IMR-90 (cell line): ENCODE data around the gene RIMS4. TPM values are rescaled to one million over a fixed set of nuclear protein-coding genes. Genes with fewer than 3 reads are reported as not detected.
A peak's percentile ranks its signal among the peaks of the same experiment; 100 is the strongest.

Source experiments
- ATAC-seq: fragments of 200-7000 bp; cut with Tn5 transposase; 2 replicates; pipeline ENCODE4 v1.9.1; 2020; ENCODE audit warnings: low read depth, mild to moderate bottlenecking, moderate library complexity
- BruUV-seq: library from RNA; stranded (reverse); fragments of 400-500 nt; replicated peaks from 2 replicates; lab custom pipeline; 2021; lab: Mats Ljungman, UMichigan
- CTCF ChIA-PET: fragments of 300-600 bp; formaldehyde crosslinking; extraction: SDS; loops from one replicate; lab custom pipeline; 2021; ENCODE audit warnings: antibody characterized with exemption; lab: Yijun Ruan, JAX
- POLR2A ChIA-PET: fragments of 300-600 bp; sonication (Branson Sonifier 250); formaldehyde crosslinking; loops from one replicate; lab custom pipeline; 2022; ENCODE audit warnings: antibody characterized with exemption; ENCODE audit not compliant: unreplicated experiment; lab: Charles Lee
- DNase-seq: peaks from one replicate; pipeline ENCODE4 v3.0.0; 2013
- H2AFZ ChIP-seq: replicated peaks from 2 replicates; pipeline ENCODE3; 2013; ENCODE audit warnings: low read length, mild to moderate bottlenecking; ENCODE audit not compliant: poor library complexity
- H2AK5ac ChIP-seq: 2 replicates; pipeline ENCODE4 v1.6.1; 2013; ENCODE audit warnings: low read depth, low read length, inconsistent platforms
- H2AK9ac ChIP-seq: replicated peaks from 2 replicates; pipeline ENCODE3; 2013; ENCODE audit warnings: mild to moderate bottlenecking, low read depth, low read length, moderate library complexity; ENCODE audit not compliant: poor library complexity
- H2BK120ac ChIP-seq: 2 replicates; pipeline ENCODE4 v1.6.1; 2013; ENCODE audit warnings: low read depth, low read length, inconsistent platforms
- H2BK15ac ChIP-seq: 3 replicates; pipeline ENCODE4 v1.6.1; 2013; ENCODE audit warnings: low read depth, low read length, inconsistent platforms
- H2BK20ac ChIP-seq: 2 replicates; pipeline ENCODE4 v1.6.1; 2013; ENCODE audit warnings: low read depth, mild to moderate bottlenecking, inconsistent platforms, low read length, moderate library complexity
- H2BK5ac ChIP-seq: 2 replicates; pipeline ENCODE4 v1.6.1; 2013; ENCODE audit warnings: mild to moderate bottlenecking, low read depth, low read length, inconsistent platforms; ENCODE audit not compliant: poor library complexity, severe bottlenecking
- H3K14ac ChIP-seq: replicated peaks from 2 replicates; pipeline ENCODE4 v1.6.1; 2013; ENCODE audit warnings: low read depth, low read length, inconsistent platforms
- H3K18ac ChIP-seq: 2 replicates; pipeline ENCODE4 v1.6.1; 2013; ENCODE audit warnings: low read depth, low read length, control low read depth
- H3K23ac ChIP-seq: 2 replicates; pipeline ENCODE4 v1.6.1; 2013; ENCODE audit warnings: low read depth, low read length, inconsistent platforms
- H3K27ac ChIP-seq: 2 replicates; pipeline ENCODE4 v1.5.1; 2013; ENCODE audit warnings: mild to moderate bottlenecking, control low read depth, low read length; ENCODE audit not compliant: insufficient read depth
- H3K27me3 ChIP-seq: 2 replicates; pipeline ENCODE4 v1.6.1; 2013; ENCODE audit warnings: low read length; ENCODE audit not compliant: control insufficient read depth, insufficient read depth
- H3K36me3 ChIP-seq: 2 replicates; pipeline ENCODE4 v1.6.1; 2013; ENCODE audit warnings: low read length, mixed read lengths; ENCODE audit not compliant: control insufficient read depth, insufficient read depth
- H3K4ac ChIP-seq: 2 replicates; pipeline ENCODE4 v1.6.1; 2013; ENCODE audit warnings: low read depth, low read length, inconsistent platforms
- H3K4me1 ChIP-seq: 2 replicates; pipeline ENCODE4 v1.6.1; 2013; ENCODE audit warnings: low read length, mixed read lengths; ENCODE audit not compliant: control insufficient read depth, insufficient read depth
- H3K4me2 ChIP-seq: 2 replicates; pipeline ENCODE4 v1.6.1; 2013; ENCODE audit warnings: low read depth, mild to moderate bottlenecking, control low read depth, low read length, moderate library complexity
- H3K4me3 ChIP-seq: 2 replicates; pipeline ENCODE4 v1.5.1; 2013; ENCODE audit warnings: low read depth, mild to moderate bottlenecking, control low read depth, low read length, moderate library complexity; ENCODE audit not compliant: insufficient read depth
- H3K56ac ChIP-seq: 2 replicates; pipeline ENCODE4 v1.6.1; 2013; ENCODE audit warnings: low read length, inconsistent platforms; ENCODE audit not compliant: insufficient read depth; ENCODE audit errors: extremely low read depth
- H3K79me1 ChIP-seq, 2 experiments: 2 replicates each; pipeline ENCODE4 v1.6.1; 2013; ENCODE audit warnings: low read length in 2 of 2, inconsistent platforms in 1 of 2, low read depth in 1 of 2
- H3K9ac ChIP-seq: 2 replicates; pipeline ENCODE4 v1.6.1; 2013; ENCODE audit warnings: low read depth, low read length, control low read depth
- H3K9me1 ChIP-seq: 2 replicates; pipeline ENCODE4 v1.6.1; 2013; ENCODE audit warnings: low read length, inconsistent platforms; ENCODE audit not compliant: insufficient read depth
- H3K9me3 ChIP-seq: 2 replicates; pipeline ENCODE4 v1.6.1; 2013; ENCODE audit warnings: low read length; ENCODE audit not compliant: control insufficient read depth, insufficient read depth
- H4K20me1 ChIP-seq: 2 replicates; pipeline ENCODE4 v1.6.1; 2013; ENCODE audit warnings: low read length, inconsistent platforms; ENCODE audit not compliant: insufficient read depth
- H4K5ac ChIP-seq: 2 replicates; pipeline ENCODE4 v1.6.1; 2013; ENCODE audit warnings: mild to moderate bottlenecking, low read depth, low read length, control low read depth
- H4K8ac ChIP-seq, 2 experiments: 2 replicates each; pipeline ENCODE4 v1.6.1; 2013; ENCODE audit warnings: low read depth in 2 of 2, low read length in 2 of 2, control low read depth in 1 of 2, inconsistent platforms in 1 of 2
- H4K91ac ChIP-seq: 2 replicates; pipeline ENCODE4 v1.6.1; 2013; ENCODE audit warnings: low read depth, low read length, inconsistent platforms; ENCODE audit not compliant: insufficient read depth
- CEBPB ChIP-seq: IDR thresholded peaks from 2 replicates; pipeline ENCODE4 v1.6.1; 2012; ENCODE audit warnings: low read depth, low read length, improper control_type of control experiment
- CHD1 ChIP-seq: IDR thresholded peaks from 2 replicates; pipeline ENCODE4 v1.6.1; 2012; ENCODE audit warnings: low read depth, low read length, improper control_type of control experiment
- ELK1 ChIP-seq: fragments of 150-350 bp; IDR thresholded peaks from 2 replicates; pipeline ENCODE4 v1.6.1; 2016; ENCODE audit warnings: low read depth, mild to moderate bottlenecking, low read length, moderate library complexity, borderline replicate concordance
- MAFK ChIP-seq: IDR thresholded peaks from 2 replicates; pipeline ENCODE4 v1.6.1; 2012; ENCODE audit warnings: low read depth, low read length, improper control_type of control experiment
- MAZ ChIP-seq: IDR thresholded peaks from 2 replicates; pipeline ENCODE4 v1.6.1; 2012; ENCODE audit warnings: low read depth, mild to moderate bottlenecking, low read length, improper control_type of control experiment, moderate library complexity, borderline replicate concordance
- RAD21 ChIP-seq: IDR thresholded peaks from 2 replicates; pipeline ENCODE4 v1.6.1; 2012; ENCODE audit warnings: low read length, improper control_type of control experiment
- RCOR1 ChIP-seq: IDR thresholded peaks from 2 replicates; pipeline ENCODE4 v1.6.1; 2012; ENCODE audit warnings: mild to moderate bottlenecking, low read length, improper control_type of control experiment; ENCODE audit not compliant: insufficient replicate concordance
- RFX5 ChIP-seq: IDR thresholded peaks from 2 replicates; pipeline ENCODE4 v1.8.0; 2012; ENCODE audit warnings: low read depth, mild to moderate bottlenecking, low read length, moderate library complexity
- SMC3 ChIP-seq: fragments of 150-350 bp; IDR thresholded peaks from 2 replicates; pipeline ENCODE4 v1.6.1; 2016; ENCODE audit warnings: low read depth, mild to moderate bottlenecking, antibody characterized with exemption, low read length, moderate library complexity
- USF2 ChIP-seq: fragments of 150-350 bp; IDR thresholded peaks from 2 replicates; pipeline ENCODE4 v1.6.1; 2017; ENCODE audit warnings: mild to moderate bottlenecking, antibody characterized with exemption, low read length, low read depth
- WGBS, 2 experiments: methylation state at CpG; one replicate each; pipeline versions ENCODE4 v1.1.5 to v1.1.7; 2013; ENCODE audit warnings: missing lambda C conversion rate in 2 of 2; ENCODE audit not compliant: insufficient read length in 1 of 2; ENCODE audit errors: extremely low coverage in 2 of 2; 5-methylcytosine and 5-hydroxymethylcytosine counted together
- dilution Hi-C: fragments of 300-500 bp; cut with HindIII; formaldehyde crosslinking; loops from one replicate; pipeline ENCODE4 v1.14.3; 2018; ENCODE audit warnings: low sequenced_read_pairs; ENCODE audit not compliant: unreplicated experiment
- in situ Hi-C: fragments of 300-500 bp; cut with MboI; formaldehyde crosslinking; loops from 3 replicates; pipeline ENCODE4 v1.14.3; 2019; ENCODE audit warnings: low sequenced_read_pairs, inconsistent platforms, mixed read lengths
- intact Hi-C: fragments of 100-400 bp; cut with micrococcal nuclease; formaldehyde crosslinking; loops from 2 replicates; pipeline ENCODE4 v1.10.0; 2022
- polyA plus RNA-seq, 3 experiments: library from polyadenylated mRNA; depleted of rRNA; stranded (reverse); fragments of >200 nt; gene quantifications; 2 replicates each; pipeline ENCODE4 v1.2.3, GENCODE V29; 2012; ENCODE audit warnings: low replicate concordance in 1 of 3
- total RNA-seq: library from RNA; depleted of rRNA; stranded (reverse); fragments of >200 nt; gene quantifications from 2 replicates; pipeline ENCODE4 v1.2.3, GENCODE V29; 2012

The RIMS4 gene
- total and polyA plus RNA-seq, 2 of the 4 experiments (the other 2 are of a cell fraction), result not detected

- TF ChIP-seq ELK1, result no peak
- TF ChIP-seq RAD21, result no peak
- TF ChIP-seq USF2, result no peak
- no peak for TF ChIP-seq CHD1
- TF ChIP-seq MAZ, result no peak
- TF ChIP-seq SMC3, result no peak
- no peak for TF ChIP-seq MAFK
- no peak for TF ChIP-seq RCOR1
- TF ChIP-seq CEBPB, result no peak
- TF ChIP-seq RFX5, result no peak
- Histone ChIP-seq H3K27ac (no peak overlapping the region), H2BK5ac (no peak overlapping the region), H3K14ac (no peak overlapping the region), H2BK120ac (no peak overlapping the region), H4K91ac (peak overlapping the region; percentile 28), H3K79me1 (no peaks in the 10 kb centered on the region), H3K23ac (no peak overlapping the region), H3K9me1 (peaks cover 9% of the 10 kb centered on the region; the same call in 1 of the 2 replicates), H3K36me3 (no peaks in the 10 kb centered on the region), H3K4ac (no peak overlapping the region), H3K9ac (no peak overlapping the region), H3K18ac (no peak overlapping the region), H3K56ac (no peak overlapping the region), H2BK20ac (no peak overlapping the region; the same call in 1 of the 2 replicates), H3K4me2 (no peak overlapping the region), H2AK9ac (no peak overlapping the region), H3K4me3 (no peak overlapping the region), H2AFZ (no peak overlapping the region), H3K4me1 (peaks cover 18% of the 10 kb centered on the region), H4K20me1 (no peaks in the 10 kb centered on the region; the same call in 1 of the 2 replicates), H3K27me3 (peaks cover 11% of the 10 kb centered on the region), H2AK5ac (peak overlapping the region; percentile 59), H4K5ac (no peak overlapping the region; the same call in 1 of the 2 replicates), H2BK15ac (0 out of 3 replicates have a peak overlapping the region, but pooled peaks have one; percentile 32), H3K9me3 (no peaks in the 10 kb centered on the region), H4K8ac (no peak overlapping the region)
- in situ Hi-C loops, result no loop called here
- BruUV-seq, result no TSS peak
- dilution Hi-C loops, result no loop called here
- 90% methylated on average over 2 of the region's 13 CpGs; no CpG with 5 or more reads in 1 of the 2 experiments for WGBS, 2 experiments
- ChIA-PET CTCF (no interaction called here), POLR2A (no interaction called here)
- DNase-seq (no peak), ATAC-seq (no peak)
- intact Hi-C loops, result no loop called here
Measured at GRCh38 chr20:44716309-44717106, 93.8 kb downstream of the RIMS4 start.
